Activated CD8-positive, alpha-beta T cell treated with anti-CD3 and anti-CD28 coated beads for 36 hours (primary cell): ENCODE measurements around the gene KIAA0513. TPM values are rescaled to one million over a fixed set of nuclear protein-coding genes. Genes with fewer than 3 reads are reported as not detected.
A peak's percentile ranks its signal among the peaks of the same experiment; 100 is the strongest.

Source experiments
- ATAC-seq: fragments of 200-7000 bp; cut with Tn5 transposase; one replicate; pipeline ENCODE4 v1.10.0; 2021; ENCODE audit warnings: mild to moderate bottlenecking, moderate library complexity
- CTCF ChIA-PET: fragments of 350-600 bp; sonication (Branson Sonifier 250); formaldehyde crosslinking; loops from one replicate; lab custom pipeline; 2021; ENCODE audit warnings: antibody characterized with exemption; lab: Charles Lee
- POLR2A ChIA-PET: fragments of 350-600 bp; sonication (Branson Sonifier 250); formaldehyde crosslinking; loops from one replicate; lab custom pipeline; 2021; ENCODE audit warnings: antibody characterized with exemption; lab: Charles Lee
- DNase-seq: peaks from one replicate; pipeline ENCODE4 v3.0.0-alpha.2; 2020
- H3K27ac Mint-ChIP-seq: one replicate; pipeline ENCODE4 v1.8.0; 2021; ENCODE audit warnings: mild to moderate bottlenecking, mixed read lengths
- H3K27me3 Mint-ChIP-seq: one replicate; pipeline ENCODE4 v1.8.0; 2021; ENCODE audit warnings: mixed read lengths
- H3K36me3 Mint-ChIP-seq: one replicate; pipeline ENCODE4 v1.8.0; 2021; ENCODE audit warnings: low read depth, mixed read lengths
- H3K4me1 Mint-ChIP-seq: one replicate; pipeline ENCODE4 v1.8.0; 2021; ENCODE audit warnings: low read depth, mixed read lengths
- H3K4me3 Mint-ChIP-seq: one replicate; pipeline ENCODE4 v1.8.0; 2021; ENCODE audit warnings: mild to moderate bottlenecking, moderate library complexity, mixed read lengths
- H3K9me3 Mint-ChIP-seq: one replicate; pipeline ENCODE4 v1.8.0; 2021; ENCODE audit warnings: mixed read lengths
- CTCF ChIP-seq: fragments of 200-600 bp; IDR thresholded peaks from one replicate; pipeline ENCODE4 v1.8.0; 2022; ENCODE audit warnings: antibody characterized with exemption, mild to moderate bottlenecking
- intact Hi-C: fragments of 100-400 bp; cut with micrococcal nuclease; formaldehyde crosslinking; loops from one replicate; pipeline ENCODE4 v1.10.0; 2022
- total RNA-seq, 2 experiments: library from RNA; stranded (reverse); gene quantifications; one replicate each; pipeline ENCODE4 v1.2.3, GENCODE V29; 2021

Gene KIAA0513
- total RNA-seq, 2 experiments from 2014 or later = 3.9 to 5.3 TPM

- DNase-seq (no peak), ATAC-seq (no peak)
- TF ChIP-seq CTCF = no peak
- intact Hi-C loops = no loop called here
- Mint-ChIP-seq H3K9me3 (no peaks in the 10 kb centered on the region), H3K4me1 (peaks cover 60% of the 10 kb centered on the region), H3K36me3 (peaks cover 2% of the 10 kb centered on the region), H3K27ac (peak overlapping the region; percentile 0), H3K4me3 (no peak overlapping the region), H3K27me3 (no peaks in the 10 kb centered on the region)
- CTCF ChIA-PET = interaction anchor here (1.4 kb wide), 1 partner anchor 79 kb away, joined by 3 read pairs; no protein-coding TSS in a partner anchor
- POLR2A ChIA-PET = interaction anchor here (1.0 kb wide), 1 partner anchor 31 kb away, joined by 3 read pairs; no protein-coding TSS in a partner anchor
Measured at GRCh38 chr16:85007496-85008214, 19.9 kb upstream of the KIAA0513 start.

- no peaks in the 10 kb centered on the region for H3K9me3 Mint-ChIP-seq
- peaks cover 2% of the 10 kb centered on the region for H3K36me3 Mint-ChIP-seq
- no peak for DNase-seq
- no peaks in the 10 kb centered on the region for H3K27me3 Mint-ChIP-seq
- intact Hi-C loops = no loop called here
- no peak for TF ChIP-seq CTCF
- H3K4me1 Mint-ChIP-seq = peaks cover 56% of the 10 kb centered on the region
- ChIA-PET POLR2A (interaction anchor here (0.5 to 1.0 kb wide), 2 partner anchors 30 to 46 kb away, joined by 3 read pairs; no protein-coding TSS in a partner anchor), CTCF (no interaction called here)
- H3K4me3 Mint-ChIP-seq = no peak overlapping the region
- H3K27ac Mint-ChIP-seq = no peak overlapping the region
- ATAC-seq = no peak
Measured at GRCh38 chr16:85008271-85008670, 19.3 kb upstream of the KIAA0513 start.

- intact Hi-C loops = loop anchor here (5.0 kb wide), 2 partner anchors 47 to 77 kb away; no protein-coding TSS in a partner anchor
- POLR2A ChIA-PET = interaction anchor here (1.1 to 1.9 kb wide), 5 partner anchors 10 to 18 kb away, joined by 4 to 6 read pairs (median 5); no protein-coding TSS in a partner anchor
- CTCF ChIA-PET = interaction anchor here (0.8 to 4.3 kb wide), 7 partner anchors 17 to 105 kb away, joined by 3 to 23 read pairs (median 5); partner anchors contain the start of gene KIAA0513
- H3K36me3 Mint-ChIP-seq = peaks cover 2% of the 10 kb centered on the region
- H3K27ac Mint-ChIP-seq = peak overlapping the region; percentile 92
- no peaks in the 10 kb centered on the region for H3K27me3 Mint-ChIP-seq
- DNase-seq (no peak), ATAC-seq (no peak)
- H3K9me3 Mint-ChIP-seq = no peaks in the 10 kb centered on the region
- H3K4me3 Mint-ChIP-seq = peak overlapping the region; percentile 96
- peaks cover 34% of the 10 kb centered on the region for H3K4me1 Mint-ChIP-seq
- TF ChIP-seq CTCF = no peak
Measured at GRCh38 chr16:85010446-85010930, 17.1 kb upstream of the KIAA0513 start.

- Mint-ChIP-seq H3K36me3 (peaks cover 2% of the 10 kb centered on the region), H3K4me1 (peaks cover 32% of the 10 kb centered on the region), H3K4me3 (peak within 1 kb of the TSS; percentile 96), H3K27me3 (no peaks in the 10 kb centered on the region), H3K9me3 (no peaks in the 10 kb centered on the region), H3K27ac (peak within 1 kb of the TSS; percentile 97)
- intact Hi-C loops = loop anchor here (1.0 to 5.0 kb wide), 3 partner anchors 18 to 76 kb away; no protein-coding TSS in a partner anchor
- TF ChIP-seq CTCF = no peak
- ATAC-seq (peak; percentile 97), DNase-seq (peak; percentile 89)
- CTCF ChIA-PET = interaction anchor here (0.8 to 4.3 kb wide), 11 partner anchors 10 to 104 kb away, joined by 3 to 23 read pairs (median 6); partner anchors contain the start of gene KIAA0513
- POLR2A ChIA-PET = interaction anchor here (0.7 to 1.9 kb wide), 9 partner anchors 9 to 76 kb away, joined by 3 to 6 read pairs (median 4); no protein-coding TSS in a partner anchor
Measured at GRCh38 chr16:85010931-85011845, 16.4 kb upstream of the KIAA0513 start, which contains the start of gene ZDHHC7. TSS of gene ZDHHC7 (minus strand) at chr16:85011535. CDS start at chr16:84990618, 20,917 bp downstream.
